ENCODE measurements around the gene SUPT6H.

The SUPT6H gene

DNA sequence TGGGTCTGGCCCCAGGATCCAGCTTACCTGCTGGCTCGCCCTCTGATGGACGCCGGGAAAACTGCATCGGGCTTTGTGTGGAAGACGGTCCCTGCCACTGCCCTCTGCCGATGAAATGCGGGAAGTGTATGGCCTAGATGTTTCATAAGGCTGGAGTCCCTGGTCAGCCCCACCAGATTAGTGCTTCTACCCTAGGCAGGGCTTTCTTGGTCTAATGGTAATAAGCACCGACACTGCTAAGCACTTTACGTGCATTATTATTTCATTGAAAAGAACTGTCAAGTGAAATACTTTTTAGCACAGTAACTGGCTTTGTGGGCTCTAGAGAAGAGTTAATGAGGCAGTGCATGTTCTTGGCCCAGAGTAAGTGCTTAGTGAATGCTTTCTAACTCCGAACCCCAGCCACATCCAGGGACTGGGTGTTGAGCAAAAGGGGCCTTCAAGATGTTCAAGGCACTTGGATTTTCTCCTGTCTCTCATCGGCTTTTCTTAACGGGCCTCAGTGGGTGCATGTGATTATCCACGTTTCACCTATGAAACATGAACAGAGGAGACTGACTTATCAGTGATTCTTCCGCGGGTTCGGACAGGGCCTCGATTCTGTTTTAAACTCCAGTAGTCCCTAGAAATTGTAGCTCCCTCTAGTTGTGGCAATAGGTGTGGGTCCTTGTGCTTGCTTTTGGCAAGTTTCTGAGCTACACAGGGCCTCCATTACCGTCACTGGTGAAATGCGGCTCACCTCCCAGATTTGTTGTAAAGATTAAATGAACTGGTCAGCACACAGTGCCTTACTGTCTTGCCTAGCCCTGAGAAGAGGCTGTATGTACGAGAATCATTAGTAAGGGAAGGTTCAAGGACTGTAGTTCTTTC, 88.4 kb downstream of the SUPT6H start:
- DNase-seq (ENCODE audit: low spot score), result peak; percentile 67

DNA sequence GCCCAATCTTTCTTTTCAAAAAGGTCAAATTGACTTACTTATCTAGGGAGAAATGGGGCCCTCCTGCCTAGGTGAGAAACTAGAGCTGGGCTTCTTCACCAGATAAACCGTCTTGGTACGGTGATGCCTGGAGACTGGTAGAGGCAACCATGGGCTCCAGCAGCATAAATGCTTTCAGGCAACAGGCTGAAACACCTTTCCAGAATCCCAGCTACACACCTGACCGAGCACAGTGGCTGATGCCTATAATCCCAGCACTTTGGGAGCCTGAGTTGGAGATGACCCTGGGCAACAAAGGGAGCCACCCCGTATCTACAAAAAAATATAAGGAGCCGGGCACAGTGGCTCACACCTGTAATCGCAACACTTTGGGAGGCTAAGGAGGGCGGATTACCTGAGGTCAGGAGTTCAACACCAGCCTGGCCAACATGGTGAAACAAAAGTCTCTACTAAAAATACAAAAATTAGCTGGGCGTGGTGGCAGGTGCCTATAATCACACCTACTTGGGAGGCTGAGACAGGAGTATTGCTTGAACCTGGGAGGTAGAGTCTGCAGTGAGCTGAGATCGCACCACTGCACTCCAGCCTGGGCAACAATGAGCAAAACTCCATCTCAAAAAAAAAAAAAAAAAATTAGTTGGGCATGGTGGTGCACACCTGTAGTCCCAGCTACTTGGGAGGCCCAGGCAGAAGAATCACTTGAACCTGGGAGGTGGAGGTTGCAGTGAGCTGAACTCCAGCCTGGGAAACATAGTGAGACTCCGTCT, 89.8 kb downstream of the SUPT6H start:
- DNase-seq (ENCODE audit: low spot score), result no peak
